SK-N-MC (cell line): ENCODE measurements around the gene AQP5.
A peak's percentile ranks its signal among the peaks of the same experiment; 100 is the strongest.

Source experiments
- DNase-seq: peaks from one replicate; pipeline ENCODE4 v3.0.0-alpha.2; 2011; ENCODE audit warnings: low read depth, low spot score
- H3K27ac ChIP-seq: fragments of 200-600 bp; sonication (generic); 2 replicates; pipeline ENCODE4 v1.5.1; 2016; ENCODE audit warnings: mixed run types
- H3K36me3 ChIP-seq: fragments of 200-600 bp; sonication (generic); 2 replicates; pipeline ENCODE4 v1.6.1; 2017; ENCODE audit warnings: antibody characterized with exemption, low read length, mixed read lengths; ENCODE audit not compliant: insufficient read depth
- H3K4me3 ChIP-seq: fragments of 200-600 bp; sonication (generic); 2 replicates; pipeline ENCODE4 v1.5.1; 2016
- H3K9ac ChIP-seq: fragments of 200-600 bp; sonication (generic); 2 replicates; pipeline ENCODE4 v1.8.0; 2017; ENCODE audit warnings: mixed run types, mixed read lengths; ENCODE audit not compliant: insufficient read length
- H3K9me3 ChIP-seq: fragments of 200-600 bp; sonication (generic); 2 replicates; pipeline ENCODE4 v1.6.1; 2017; ENCODE audit warnings: low read depth, mild to moderate bottlenecking, antibody characterized with exemption, low read length, moderate library complexity, mixed read lengths
- EZH2 ChIP-seq: fragments of 200-600 bp; sonication (generic); IDR thresholded peaks from one replicate; pipeline ENCODE4 v1.6.1; 2017; ENCODE audit warnings: antibody characterized with exemption
- FOXP2 ChIP-seq: optimal IDR thresholded peaks from 2 replicates; pipeline ENCODE3; 2011; ENCODE audit warnings: mild to moderate bottlenecking, moderate library complexity; ENCODE audit not compliant: insufficient read depth; ENCODE audit errors: extremely low read length, control extremely low read depth
- POLR2AphosphoS5 ChIP-seq: IDR thresholded peaks from 2 replicates; pipeline ENCODE4 v1.6.1; 2012; ENCODE audit warnings: mild to moderate bottlenecking, low read depth, low read length, borderline replicate concordance

The AQP5 gene

DNA sequence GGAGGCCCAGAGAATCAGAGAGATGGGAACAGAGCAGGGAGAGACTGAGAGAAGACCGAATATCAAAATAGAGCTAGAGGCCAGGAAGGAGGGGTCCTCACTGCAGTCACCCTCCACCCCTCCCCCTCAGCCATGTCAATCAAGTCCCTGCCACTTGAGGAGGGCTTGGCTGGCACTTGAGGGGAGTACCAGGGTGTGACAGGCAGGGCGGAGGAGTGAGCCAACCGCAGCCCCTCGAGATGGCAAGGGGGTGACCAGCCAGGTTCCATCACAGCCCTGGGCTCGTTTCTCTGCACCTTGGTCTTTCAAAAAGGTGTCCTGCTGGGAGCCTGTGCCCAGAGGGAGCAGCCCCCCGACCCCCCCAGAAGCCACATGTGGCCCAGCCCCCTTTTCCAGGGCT, 4.2 kb downstream of the AQP5 start:
- Histone ChIP-seq H3K9me3 (no peaks in the 10 kb centered on the region), H3K9ac (no peak overlapping the region), H3K4me3 (no peak overlapping the region), H3K27ac (no peak overlapping the region), H3K36me3 (no peaks in the 10 kb centered on the region)
- DNase-seq: no peak
- TF ChIP-seq POLR2AphosphoS5 (no peak), FOXP2 (no peak), EZH2 (no peak)

DNA sequence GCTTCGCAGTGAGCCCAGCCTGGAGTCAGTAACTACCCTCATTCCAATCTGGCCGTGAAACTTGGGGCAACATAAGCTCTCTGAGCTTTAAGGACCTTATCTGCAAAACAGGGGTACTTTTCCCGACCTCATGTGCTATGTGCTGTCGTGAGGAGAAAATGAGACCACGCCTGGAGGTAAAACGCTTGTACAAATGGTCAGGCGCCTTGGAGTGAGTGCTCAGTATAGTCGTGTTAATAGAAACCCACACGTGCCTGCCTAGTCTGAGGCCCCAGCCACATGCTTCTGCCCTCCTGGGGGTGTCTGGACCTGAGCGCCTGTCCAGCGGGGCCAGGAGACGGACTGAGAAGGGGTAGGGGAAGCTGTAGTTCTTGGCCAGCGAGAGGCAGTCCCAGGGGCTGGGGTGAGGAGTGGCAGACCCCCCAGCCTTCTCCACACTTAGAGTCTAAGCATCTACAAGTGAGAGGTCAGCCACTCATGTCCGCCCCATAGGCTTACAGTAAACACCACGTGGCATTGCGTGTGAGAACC, 4.9 kb downstream of the AQP5 start:
- Histone ChIP-seq H3K27ac (no peak overlapping the region), H3K36me3 (no peaks in the 10 kb centered on the region), H3K9ac (no peak overlapping the region), H3K9me3 (no peaks in the 10 kb centered on the region), H3K4me3 (no peak overlapping the region)
- no peak for TF ChIP-seq POLR2AphosphoS5
- no peak for TF ChIP-seq EZH2
- no peak for TF ChIP-seq FOXP2
- DNase-seq: no peak

DNA sequence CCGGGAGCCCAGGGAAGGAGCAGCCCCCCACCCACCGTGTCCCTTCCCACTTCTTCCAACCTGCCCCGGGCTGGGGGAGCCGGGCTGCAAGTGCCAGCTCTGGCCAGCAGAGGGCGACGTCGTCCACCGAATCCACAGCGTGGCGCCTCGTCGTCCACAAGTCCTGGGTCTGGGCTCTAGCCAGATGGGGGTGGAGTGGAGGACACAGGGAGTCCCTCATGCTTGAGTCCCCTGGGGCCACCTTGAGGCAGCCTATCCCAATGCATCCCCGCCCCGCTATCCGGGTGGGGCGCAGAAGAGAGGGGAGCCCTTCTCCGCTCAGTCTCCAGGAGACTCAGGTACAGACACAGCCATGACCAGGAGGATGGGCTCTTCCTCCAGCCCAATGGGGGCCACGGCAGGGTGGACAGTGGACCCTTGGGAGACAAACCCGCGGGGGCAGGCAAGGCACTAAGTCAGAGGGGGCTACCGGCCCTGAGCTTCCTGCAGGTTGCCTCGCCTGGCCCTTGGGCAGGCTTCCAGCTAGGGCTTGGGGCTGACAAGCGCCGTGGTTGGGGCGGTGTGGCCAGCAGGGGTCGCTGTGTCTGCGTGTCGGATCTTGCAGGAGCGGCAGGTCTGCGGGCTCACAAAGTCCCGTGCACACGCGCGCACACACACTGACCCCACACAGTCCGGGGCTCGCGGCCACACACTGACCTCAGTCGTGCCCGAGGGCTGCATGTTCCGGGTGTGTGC, 5.5 kb downstream of the AQP5 start:
- Histone ChIP-seq H3K9me3 (no peaks in the 10 kb centered on the region), H3K27ac (no peak overlapping the region), H3K9ac (no peak overlapping the region), H3K36me3 (no peaks in the 10 kb centered on the region), H3K4me3 (peak overlapping the region; percentile 83)
- no peak for DNase-seq
- TF ChIP-seq POLR2AphosphoS5: no peak
- no peak for TF ChIP-seq EZH2
- TF ChIP-seq FOXP2: no peak

DNA sequence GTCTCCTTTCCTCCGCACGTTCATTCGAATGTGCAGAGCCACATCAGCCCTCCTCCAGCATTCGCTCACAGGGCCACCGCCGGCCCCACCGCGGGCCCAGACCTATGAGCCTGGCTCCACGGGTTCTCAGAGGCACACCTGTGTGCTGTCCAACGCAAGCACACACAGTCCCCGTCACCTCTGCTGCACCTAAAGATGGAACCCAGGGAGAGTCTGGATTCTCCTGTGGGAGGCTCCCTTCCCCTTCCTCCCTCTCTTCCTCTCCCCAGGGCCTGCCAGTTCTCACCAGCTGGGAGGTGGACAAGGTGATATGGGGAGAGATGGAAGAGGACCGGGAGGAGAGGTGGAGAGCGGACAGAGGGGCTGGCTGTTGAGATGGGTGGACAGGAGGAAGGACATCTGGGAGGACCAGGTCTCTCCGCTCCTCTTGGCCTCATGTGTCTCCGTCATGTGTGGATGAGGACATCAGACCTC, 6.1 kb downstream of the AQP5 start:
- Histone ChIP-seq H3K9me3 (no peaks in the 10 kb centered on the region), H3K4me3 (peak overlapping the region; percentile 83), H3K36me3 (no peaks in the 10 kb centered on the region), H3K27ac (no peak overlapping the region), H3K9ac (no peak overlapping the region)
- no peak for TF ChIP-seq EZH2
- TF ChIP-seq FOXP2: no peak
- TF ChIP-seq POLR2AphosphoS5: no peak
- DNase-seq: no peak

- TF ChIP-seq POLR2AphosphoS5 (no peak), FOXP2 (no peak)
- H3K9ac ChIP-seq: no peak overlapping the region
- no peaks in the 10 kb centered on the region for H3K9me3 ChIP-seq
- H3K4me3 ChIP-seq: no peak overlapping the region
- DNase-seq: no peak
- H3K27ac ChIP-seq: no peak overlapping the region
- no peaks in the 10 kb centered on the region for H3K36me3 ChIP-seq
Measured at GRCh38 chr12:49968471-49968870, 6.8 kb downstream of the AQP5 start.

- TF ChIP-seq FOXP2 (no peak), POLR2AphosphoS5 (no peak)
- H3K27ac ChIP-seq: no peak overlapping the region
- no peak for DNase-seq
Measured at GRCh38 chr12:49969027-49969426, 7.4 kb downstream of the AQP5 start.

DNA sequence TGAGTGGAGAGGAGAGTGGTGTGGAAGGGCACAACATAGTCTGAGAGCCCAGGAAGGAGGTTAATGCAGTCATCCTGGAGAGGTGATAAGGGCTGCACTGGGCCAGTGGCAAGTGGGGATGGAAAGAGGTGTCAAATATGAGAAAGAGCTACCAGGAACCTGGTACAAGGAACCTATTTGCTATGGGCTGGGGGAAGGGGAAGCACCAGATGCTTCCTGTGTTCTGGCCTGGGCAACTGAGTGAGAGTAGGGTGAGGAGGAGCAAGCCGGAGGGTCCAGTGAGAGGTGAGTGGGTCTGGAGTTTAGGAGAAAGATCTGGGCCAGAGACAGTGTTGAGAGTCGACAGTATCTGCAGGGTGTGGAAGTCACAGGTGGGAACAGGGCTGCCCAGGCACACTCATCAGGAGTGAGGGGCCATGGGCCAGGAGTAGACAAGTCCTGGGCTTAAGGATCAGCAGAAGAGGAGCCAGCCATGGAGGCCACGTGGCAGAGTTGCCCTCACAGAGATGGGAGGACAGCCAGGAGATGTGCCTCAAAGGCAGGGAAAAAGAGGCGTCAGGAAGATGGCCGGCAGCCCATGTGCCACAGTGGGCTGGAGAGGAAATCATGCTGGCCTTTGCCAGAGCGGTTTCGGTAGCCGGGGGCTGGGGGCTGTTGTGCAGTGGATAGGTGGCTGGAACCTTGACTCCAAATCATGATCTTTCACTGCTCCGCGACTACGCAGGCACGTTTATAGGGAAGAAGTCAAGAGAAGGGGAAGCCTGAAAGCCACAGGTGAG, 8.2 kb downstream of the AQP5 start:
- DNase-seq: no peak
- no peak overlapping the region for H3K27ac ChIP-seq
- H3K4me3 ChIP-seq: no peak overlapping the region
- TF ChIP-seq EZH2: no peak
- TF ChIP-seq POLR2AphosphoS5: no peak
- no peak for TF ChIP-seq FOXP2
- no peak overlapping the region for H3K9ac ChIP-seq
- no peaks in the 10 kb centered on the region for H3K36me3 ChIP-seq
- H3K9me3 ChIP-seq: no peaks in the 10 kb centered on the region

More at GRCh38 chr12:49969027-49969426, 7.4 kb downstream of the AQP5 start:
- no peak overlapping the region for H3K4me3 ChIP-seq
- no peaks in the 10 kb centered on the region for H3K9me3 ChIP-seq
- H3K9ac ChIP-seq: no peak overlapping the region
- no peaks in the 10 kb centered on the region for H3K36me3 ChIP-seq

GRCh38 chr12:49970658-49971057, 9.0 kb downstream of the AQP5 start:
- H3K9me3 ChIP-seq: no peaks in the 10 kb centered on the region
- TF ChIP-seq FOXP2 (no peak), POLR2AphosphoS5 (no peak), EZH2 (no peak)
- no peak overlapping the region for H3K4me3 ChIP-seq
- no peak overlapping the region for H3K27ac ChIP-seq
- H3K9ac ChIP-seq: no peak overlapping the region
- no peak for DNase-seq
- H3K36me3 ChIP-seq: no peaks in the 10 kb centered on the region
